ENCODE data around the gene CNP.

CNP gene

DNA sequence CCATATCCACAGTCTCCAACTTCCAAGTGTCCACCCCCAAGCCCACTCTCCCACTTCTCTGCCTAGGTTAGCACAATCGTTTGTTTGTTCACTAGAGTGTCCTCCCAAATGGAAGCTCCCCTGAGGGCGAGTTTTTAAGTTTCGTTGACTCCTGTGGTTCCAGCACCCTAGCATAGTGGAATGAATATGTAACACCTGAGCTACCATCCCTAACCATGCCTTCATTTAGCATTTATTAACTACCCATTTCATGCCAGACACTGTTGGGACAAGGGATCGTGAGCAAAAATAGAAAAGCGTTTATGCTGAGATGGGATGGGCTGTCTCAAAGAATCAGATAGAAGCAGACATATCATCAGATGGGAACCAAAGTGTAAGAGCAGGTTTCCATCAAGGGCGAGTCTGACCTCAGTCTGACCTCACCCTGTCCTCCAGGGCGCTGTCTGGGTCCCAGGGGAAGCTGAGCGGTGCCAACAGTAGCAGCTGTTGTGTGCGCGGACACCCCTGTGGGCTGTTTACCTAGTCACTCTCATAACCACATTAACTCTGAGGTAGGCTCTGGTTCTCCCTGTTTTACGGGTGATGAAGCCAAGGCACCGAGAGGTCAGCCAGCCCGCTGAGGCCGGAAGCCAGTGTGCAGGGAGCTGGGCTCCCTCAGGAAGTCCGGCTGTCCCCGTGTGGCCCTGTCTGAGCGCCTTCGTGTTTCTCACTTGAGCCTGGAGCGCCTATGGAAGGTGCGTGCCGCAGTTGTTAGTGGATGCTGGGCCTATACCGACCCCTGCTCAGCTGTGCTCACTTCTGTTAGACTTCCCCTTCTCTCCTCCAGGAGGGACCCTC, 6.2 kb downstream of the CNP start:
- no peak for DNase-seq (ENCODE audit: low spot score)

DNA sequence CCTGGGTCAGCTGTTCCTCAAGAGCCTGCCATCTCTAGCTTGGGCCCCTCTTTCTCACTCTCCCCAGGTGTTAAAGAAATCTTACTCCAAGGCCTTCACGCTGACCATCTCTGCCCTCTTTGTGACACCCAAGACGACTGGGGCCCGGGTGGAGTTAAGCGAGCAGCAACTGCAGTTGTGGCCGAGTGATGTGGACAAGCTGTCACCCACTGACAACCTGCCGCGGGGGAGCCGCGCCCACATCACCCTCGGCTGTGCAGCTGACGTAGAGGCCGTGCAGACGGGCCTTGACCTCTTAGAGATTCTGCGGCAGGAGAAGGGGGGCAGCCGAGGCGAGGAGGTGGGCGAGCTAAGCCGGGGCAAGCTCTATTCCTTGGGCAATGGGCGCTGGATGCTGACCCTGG, 6.8 kb downstream of the CNP start:
- no peak for DNase-seq (ENCODE audit: low spot score)

DNA sequence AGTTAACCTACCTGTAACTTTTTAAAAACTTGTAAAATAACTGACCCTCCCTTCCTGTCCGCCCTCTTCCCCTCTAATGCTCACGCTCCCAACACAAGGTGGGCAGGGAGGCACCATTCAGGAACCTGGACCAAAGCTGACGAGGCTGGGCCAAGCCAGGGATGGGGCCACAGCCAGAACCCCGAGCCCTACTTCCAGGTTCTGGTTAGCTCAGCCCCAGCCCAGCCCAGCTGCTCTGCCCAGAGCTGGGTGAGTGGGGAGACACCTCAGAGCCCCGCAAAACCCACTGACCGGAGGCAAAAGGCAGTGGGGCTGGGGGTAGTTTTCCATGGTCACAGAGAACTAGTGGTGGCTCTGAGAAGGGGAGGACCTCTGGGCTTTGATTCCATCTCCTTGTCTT, 7.4 kb downstream of the CNP start:
- DNase-seq (ENCODE audit: low spot score), result no peak

DNA sequence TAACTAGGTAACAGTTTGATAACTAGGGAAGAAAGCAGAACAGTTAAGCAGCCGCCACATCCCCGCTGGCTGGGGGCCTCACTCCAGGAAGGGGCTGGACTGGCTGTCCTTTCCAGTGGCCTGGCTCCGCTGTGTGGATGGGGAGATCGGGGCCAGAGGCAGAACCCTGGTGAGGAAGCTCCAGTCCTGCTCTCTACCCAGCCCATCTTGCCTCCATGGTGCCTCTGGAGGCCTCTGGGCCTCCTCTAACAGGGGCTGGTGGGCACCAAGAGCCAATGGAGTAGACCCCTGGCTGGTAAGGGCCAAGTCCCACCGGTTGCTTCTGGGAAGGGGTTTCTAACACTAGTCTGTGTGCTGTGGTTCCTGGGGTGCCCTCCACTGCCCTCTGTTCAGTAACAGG, 8.1 kb downstream of the CNP start:
- no peak for DNase-seq (ENCODE audit: low spot score)

DNA sequence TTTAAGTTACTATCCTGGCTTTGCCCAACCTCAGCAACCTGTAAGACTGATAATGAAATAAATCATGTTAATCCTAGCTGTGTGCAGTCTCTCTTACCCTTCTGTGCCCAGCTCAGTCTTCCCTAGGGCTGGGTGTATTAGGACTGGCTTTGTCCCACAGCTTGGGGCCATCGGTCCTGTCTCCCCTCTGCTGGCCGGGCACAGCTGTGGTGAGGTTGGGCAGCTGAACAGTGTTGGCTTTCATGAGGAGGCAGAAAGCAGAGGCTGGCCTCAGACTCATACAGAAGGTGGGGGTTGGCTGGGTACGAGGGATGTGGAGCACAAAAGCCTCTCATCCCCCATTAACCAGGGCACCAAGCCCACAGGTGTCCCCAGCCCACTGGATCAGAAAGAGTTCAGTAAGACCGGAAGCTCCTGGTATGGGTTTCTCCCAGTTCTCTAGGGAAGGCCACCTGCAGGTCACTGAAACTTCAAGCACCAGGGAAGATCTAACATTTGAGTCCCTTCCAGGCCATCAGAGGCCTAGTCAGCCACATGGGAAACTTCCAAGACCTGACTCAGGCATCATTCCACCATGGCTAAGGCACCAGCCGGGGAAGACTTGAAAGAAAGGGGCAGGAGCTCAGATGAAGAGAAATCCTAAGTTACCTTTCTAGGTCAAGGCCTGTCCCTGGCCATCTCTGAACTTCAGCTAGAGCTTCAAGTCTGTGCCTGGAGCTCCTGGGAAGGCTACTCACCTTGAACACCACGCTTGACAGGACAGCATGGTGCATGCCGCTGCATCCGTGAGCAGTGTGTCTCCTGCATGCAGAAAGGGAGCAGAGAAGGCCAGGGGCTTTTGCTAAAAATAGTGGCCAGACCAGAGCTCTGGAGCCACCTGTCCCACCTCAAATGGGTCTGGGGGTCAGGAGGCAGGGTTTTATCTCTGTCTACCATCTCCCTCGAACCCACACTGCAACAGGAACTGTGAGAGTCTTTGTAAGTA, 8.8 kb downstream of the CNP start:
- DNase-seq (ENCODE audit: low spot score), result no peak

DNA sequence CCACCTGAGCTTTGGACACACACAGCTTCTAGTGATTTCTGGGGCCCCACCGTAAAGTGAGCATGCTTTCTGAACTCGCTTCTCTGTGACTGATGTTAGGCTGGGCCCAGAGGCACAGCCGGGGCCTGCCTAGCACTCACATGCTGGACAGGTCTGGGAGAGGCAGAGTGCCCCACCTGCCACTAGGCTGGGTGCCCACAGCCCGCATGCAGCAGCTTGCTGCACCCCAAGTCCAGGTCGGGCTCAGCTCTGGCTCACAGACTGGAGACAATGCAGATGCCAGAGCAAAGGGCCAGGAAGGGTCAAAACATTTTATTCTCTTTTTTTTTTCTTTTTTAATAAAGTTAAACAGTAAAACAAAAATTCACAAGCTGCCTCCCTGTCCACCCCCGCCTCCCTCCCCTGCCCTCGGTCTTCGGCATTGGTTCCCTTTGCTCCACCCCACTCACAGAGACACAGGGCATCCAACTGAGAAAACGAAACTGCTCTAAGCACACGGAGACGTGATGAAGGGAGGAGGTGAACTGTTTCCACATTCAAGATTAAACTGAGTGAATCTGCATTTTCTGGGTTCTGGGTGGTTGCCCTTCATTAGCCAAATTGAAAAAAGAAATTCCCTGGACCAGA, 9.7 kb downstream of the CNP start:
- no peak for DNase-seq (ENCODE audit: low spot score)

DNA sequence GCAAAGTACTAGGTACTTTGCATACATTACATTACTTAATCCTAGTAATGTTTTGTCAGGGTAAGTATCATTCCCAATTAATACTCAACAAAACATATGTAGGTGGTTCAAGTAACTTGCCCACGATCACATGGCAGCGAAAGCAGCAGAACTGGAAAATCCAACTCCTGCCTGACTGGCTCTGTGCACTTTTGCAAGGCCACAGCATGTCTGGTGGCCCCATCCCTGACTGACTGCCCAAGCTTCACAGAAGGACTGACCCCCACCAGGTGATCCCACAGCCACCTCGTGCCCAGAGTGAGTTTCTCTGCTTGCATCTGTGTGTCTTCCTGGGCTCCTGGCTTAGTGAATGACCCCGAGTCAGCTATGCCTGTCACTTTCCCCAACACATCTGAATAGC, 11.4 kb downstream of the CNP start:
- no peak for DNase-seq (ENCODE audit: low spot score)

DNA sequence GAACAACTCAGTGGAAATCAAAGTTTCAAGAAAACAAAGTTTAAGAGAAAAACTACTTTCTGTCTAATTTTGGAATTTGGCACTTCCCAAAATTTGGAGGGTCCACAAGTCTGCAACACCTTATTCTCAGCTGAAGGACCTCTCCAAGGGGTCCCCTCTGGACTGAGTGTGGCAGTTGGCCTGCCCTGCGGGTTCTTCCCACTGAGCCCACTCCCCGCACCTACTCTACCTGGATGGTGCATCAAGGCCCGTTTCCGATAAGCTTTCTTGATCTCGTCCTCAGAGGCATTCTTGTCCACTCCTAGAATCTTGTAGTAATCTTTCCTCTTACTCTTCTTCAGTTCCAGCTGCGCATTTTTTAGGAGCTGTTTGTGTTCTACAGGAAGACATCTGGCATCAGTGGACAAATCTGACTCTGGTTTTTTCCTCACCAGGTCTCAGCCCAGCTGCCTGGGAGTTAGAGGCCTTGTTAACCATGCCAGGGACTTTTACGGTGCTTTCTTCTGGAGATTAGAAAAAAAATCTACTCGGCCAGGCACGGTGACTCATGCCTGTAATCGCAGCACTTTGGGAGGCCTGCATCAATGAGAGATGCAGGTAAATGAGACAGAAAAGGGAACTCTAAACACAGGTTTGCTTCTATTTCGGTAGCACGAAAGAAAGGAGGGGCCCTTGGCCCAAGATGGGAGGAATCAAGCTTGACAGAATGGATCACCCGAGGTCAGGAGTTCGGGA, 15.6 kb downstream of the CNP start:
- DNase-seq (ENCODE audit: low spot score), result no peak

DNA sequence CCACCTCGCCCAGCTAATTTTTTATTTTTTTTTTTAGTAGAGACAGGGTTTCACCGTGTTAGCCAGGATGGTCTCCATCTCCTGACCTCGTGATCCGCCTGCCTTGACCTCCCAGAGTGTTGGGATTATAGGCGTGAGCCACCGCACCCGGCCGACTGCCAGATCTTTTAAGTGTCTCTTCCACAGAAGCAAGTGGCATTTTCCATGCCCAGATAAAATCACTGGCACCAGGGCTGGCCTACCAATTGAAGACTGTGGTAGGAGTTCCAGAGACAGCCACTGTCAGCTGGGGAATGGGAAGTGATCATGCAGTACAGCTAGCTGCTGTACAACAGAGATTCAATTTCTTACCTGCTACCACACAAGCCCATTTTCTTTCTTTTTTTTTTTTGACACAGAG, 17.9 kb downstream of the CNP start:
- DNase-seq (ENCODE audit: low spot score), result no peak

DNA sequence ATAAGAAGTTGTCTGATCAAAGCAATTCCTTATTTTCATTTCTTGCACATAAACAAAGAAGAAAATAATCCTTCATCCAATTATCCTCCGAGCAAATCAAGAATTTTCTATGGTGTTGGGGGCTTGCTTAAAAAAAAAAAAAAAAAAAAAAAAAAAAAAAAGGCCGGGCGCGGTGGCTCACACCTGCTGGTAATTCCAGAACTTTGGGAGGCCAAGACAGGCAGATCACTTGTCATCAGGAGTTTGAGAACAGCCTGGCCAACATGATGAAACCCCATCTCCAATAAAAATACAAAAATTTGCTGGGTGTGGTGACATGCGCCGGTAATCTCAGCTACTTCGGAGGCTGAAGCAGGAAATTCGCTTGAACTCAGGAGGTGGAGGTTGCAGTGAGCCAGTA, 19.3 kb downstream of the CNP start:
- no peak for DNase-seq (ENCODE audit: low spot score)

DNA sequence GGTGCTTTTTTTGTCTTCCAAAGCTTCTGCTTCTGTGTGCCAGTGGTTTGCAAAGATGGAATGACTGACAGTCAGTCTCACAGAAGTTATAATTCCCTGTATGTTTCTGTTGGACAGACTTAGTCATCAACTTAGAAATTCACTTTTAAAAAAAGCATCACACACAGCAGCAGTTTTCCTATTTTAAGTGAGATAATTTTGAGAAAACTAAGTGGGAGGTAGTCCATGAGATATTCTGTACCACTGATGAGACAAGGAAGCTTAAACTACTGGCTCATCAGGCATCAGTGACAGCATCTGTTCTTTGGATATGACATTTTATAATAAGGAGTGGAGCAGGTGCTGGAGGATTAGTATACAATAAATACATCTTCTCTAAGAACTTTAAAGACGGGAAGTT, 20.0 kb downstream of the CNP start:
- DNase-seq (ENCODE audit: low spot score), result no peak

DNA sequence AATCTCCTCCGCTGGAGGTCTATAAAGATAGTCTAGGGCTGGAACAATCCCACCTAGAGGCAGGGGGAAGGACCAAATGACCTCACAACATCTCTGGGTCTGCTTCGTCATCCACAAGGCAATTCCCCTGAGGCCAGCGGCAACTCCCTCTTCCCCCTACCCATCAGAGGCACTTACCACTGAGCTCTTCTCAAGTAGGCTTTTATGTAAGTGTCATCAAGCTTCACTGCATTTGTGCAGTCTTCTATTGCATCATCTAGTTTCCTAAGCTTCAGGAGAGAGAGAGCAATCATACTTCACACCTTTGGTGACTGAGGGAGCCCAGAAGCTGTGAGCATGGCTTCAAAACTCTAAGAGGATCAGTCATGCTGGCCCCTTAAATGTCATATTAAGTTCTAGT, 21.0 kb downstream of the CNP start:
- no peak for DNase-seq (ENCODE audit: low spot score)

DNA sequence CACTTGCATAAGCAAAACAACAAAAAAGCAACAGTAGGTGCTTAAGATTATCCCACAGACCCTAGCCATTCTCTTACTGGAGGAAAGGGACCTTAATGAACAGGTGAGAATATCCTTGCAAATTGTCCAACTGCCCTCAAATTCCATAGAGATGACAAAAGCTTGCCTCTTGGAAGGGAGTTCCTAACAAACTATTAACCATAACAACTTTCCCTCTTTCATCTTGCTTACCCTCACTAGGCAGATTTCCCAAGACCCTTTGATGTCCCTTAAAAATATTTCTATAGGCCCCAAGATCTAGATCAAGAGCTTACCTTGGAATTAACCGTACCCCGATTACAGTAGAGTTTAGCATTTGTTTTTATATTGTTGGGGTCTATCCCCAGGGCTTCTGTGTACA, 21.8 kb downstream of the CNP start:
- no peak for DNase-seq (ENCODE audit: low spot score)

DNA sequence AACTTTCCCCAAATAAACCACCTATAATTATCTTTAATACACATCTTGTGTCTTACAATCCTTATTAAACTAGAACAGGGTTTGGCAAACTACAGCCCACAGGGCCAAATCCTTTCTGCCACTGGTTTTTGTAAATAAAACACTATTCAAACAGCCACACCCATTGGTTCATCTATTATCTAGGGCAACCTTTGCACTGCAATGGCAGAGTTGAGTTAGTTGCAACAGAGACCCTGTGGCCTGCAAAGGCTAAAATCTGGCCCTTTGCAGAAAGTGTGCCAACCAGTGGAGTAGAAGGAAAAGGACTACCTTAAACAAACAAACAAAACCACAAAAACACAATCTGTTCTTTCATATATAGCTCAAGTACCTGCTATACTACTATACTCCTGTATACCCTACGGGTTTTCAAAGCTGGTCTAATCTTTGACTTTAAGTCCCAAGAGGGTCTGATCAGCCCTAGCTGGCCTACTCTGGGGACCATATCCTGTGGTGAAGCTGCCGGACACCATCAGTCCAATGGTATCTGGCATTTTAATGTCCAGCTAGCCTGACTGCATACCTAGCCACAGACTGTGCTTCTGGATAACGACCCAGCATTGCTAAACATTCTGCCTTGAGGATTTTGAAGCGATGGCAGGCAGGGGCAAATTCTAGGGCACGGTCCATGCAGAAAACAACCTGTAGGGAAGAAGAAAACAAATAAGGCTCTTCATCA, 23.3 kb downstream of the CNP start:
- DNase-seq (ENCODE audit: low spot score), result no peak

DNA sequence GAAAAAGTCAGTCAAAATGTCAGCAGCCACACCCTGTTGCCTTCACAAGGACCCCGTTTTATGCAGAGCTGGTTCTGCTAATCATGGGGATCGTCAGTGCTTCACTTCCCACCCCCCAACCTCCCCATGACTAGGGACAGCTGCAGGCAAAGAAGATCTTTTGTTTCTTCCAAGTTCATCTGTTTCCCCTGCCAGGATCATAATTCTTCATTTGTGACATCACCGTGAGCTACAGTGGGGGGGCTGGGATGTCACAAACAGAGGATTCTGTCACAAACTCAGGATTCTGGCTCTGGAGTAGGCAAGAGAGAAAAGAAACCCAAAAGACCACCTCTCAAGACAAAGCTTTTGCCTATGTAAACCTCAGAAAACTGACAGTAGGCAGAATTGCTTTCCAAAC, 26.0 kb downstream of the CNP start:
- DNase-seq (ENCODE audit: low spot score), result no peak

DNA sequence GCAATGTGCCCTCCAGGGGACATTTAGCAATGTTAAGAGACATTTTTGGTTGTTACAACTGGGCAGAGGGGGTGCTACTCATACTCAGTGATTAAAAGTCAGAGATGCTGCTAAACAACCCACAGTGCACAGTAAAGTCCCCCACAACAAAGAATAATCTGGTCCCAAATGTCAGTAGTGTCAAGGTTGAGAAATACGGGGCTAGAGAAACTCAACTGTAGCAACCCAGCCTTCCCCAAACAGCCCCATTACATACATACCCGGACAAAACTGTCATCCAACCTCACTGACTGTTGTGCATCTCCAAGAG, 30.2 kb downstream of the CNP start:
- DNase-seq (ENCODE audit: low spot score), result no peak

DNA sequence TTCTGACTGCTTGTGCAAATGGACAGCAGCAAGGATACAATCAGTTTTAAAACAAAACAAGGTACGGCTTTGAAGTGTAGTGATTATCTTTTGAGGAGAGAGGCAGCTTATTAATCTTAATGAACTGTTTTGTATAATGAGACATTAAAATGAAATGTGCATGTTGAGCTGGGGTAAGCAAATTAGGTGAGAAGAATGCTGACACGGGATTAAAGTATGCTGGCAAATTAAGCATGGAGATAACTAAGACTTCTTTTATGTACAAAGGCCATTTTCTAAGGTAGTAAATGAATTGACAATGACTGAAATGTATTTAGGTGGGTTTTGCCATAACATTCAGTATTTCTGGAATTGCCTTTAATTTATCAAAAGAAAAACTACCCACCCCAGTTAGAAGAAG, 31.9 kb downstream of the CNP start:
- DNase-seq (ENCODE audit: low spot score), result no peak

DNA sequence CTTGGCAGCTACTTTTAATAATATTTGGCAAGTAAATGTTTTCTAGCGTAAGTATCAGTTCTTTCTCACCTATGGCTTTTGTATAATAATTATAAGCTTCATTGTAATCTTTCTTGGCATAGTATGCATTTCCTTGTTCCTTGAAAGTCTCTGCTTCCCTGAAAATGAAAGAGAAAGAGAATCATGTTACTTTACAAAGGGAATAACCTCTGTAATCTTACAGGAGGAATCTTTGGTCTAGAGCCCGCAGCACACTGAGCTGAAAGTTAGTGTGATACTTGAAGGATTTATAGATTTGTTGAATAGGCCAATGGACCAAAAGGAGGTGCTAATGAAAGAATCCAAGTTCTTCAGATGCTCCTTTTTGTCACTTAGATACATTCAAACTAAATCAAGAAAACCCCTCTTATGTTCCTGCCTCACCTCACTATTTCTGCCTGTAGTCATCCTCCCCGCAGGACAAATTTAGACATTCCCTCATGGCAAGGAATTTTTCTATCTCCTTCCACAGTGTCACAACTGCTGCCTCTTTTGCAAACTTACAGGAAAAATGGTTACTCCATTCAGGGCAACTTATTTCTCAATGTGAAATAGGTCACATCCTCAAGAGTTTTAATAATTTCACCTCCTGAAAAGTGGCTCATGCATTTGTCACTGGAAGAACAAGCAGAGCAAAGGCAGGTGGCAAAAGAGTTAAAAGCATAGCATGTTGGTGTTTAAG, 34.0 kb downstream of the CNP start:
- DNase-seq (ENCODE audit: low spot score), result no peak

DNA sequence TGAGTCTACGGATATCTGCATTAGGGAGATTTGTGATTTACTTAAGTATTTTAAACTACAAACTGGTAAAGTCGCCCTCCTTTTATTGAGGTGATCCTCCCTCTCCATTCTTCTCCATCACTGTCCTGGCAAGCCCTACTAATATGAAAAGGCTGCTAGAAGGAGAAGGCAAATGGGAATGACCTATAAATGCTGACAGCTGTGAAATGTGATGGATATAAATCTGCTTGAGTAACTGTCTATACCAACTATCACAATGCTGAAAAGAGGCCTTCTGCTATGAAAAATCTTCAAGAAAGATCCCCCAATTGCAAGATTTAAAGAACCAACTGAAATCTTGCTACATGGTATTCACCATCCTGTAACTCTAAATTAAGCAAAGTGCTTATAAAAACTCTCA, 35.1 kb downstream of the CNP start:
- DNase-seq (ENCODE audit: low spot score), result no peak

DNA sequence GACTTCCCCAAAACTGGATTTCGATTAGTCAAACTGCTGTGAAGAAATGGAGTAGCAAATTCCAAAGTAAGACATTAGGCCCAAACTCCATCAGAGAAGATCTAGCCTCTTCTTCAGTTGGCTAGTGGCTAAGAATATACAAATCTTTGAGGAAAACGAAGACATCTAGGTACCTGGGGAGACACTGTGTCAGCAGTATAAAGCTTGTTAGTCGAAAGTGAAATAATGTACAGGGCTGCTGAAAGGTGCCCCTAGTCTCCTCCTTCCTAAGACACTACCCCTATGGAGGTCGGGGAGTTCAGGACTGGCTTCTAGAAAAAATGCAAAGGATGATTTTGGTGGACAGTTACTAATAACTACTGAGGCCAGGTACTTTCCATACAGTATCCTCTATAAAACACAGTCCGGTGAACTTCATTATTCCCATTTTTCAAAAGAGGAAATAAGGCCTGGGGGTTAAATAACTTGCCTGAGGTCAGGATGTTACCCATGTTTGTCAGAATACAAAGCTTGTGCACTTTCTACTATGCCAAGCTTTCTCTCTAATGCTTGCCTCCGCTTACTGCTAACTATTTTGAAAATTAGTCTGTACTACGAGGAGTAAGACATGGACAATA, 35.7 kb downstream of the CNP start:
- DNase-seq (ENCODE audit: low spot score), result no peak

All from hematopoietic multipotent progenitor cell treated with erythropoietin and hydrocortisone succinate and interleukin-3 and kit ligand, for 15 days (in vitro differentiated cells).